HepG2 (cell line): ENCODE data around the gene PTPN12. TPM values are rescaled to one million over a fixed set of nuclear protein-coding genes. Genes with fewer than 3 reads are reported as not detected.
A peak's percentile ranks its signal among the peaks of the same experiment; 100 is the strongest.

ENCODE experiments used
- ATAC-seq: fragments of 200-7000 bp; cut with Tn5 transposase; 3 replicates; pipeline ENCODE4 v1.9.1; 2020; ENCODE audit warnings: mild to moderate bottlenecking, moderate library complexity
- BruUV-seq: library from RNA; stranded (reverse); fragments of 400-500 nt; replicated peaks from 2 replicates; lab custom pipeline; 2021; lab: Mats Ljungman, UMichigan
- CTCF ChIA-PET: fragments of 300-600 bp; formaldehyde crosslinking; extraction: SDS; loops from one replicate; lab custom pipeline; 2021; ENCODE audit warnings: low total read pairs, inconsistent platforms, low intra/inter-chr PET ratio; lab: Yijun Ruan, JAX
- POLR2A ChIA-PET: fragments of 350-600 bp; sonication (Branson Sonifier 250); formaldehyde crosslinking; loops from one replicate; lab custom pipeline; 2020; ENCODE audit warnings: antibody characterized with exemption, inconsistent platforms; lab: Yijun Ruan, JAX
- DNase-seq: peaks from one replicate; pipeline ENCODE4 v3.0.0-alpha.2; 2015; ENCODE audit warnings: low spot score
- FAIRE-seq: peaks from 3 replicates; lab custom pipeline; 2011; peaks lifted over from hg19 to GRCh38; lab: Jason Lieb, UNC
- H2AFZ ChIP-seq: one replicate; pipeline ENCODE4 v1.6.1; 2011; ENCODE audit warnings: low read length, inconsistent platforms
- H3K27ac ChIP-seq: fragments of 300-600 bp; 3 replicates; pipeline ENCODE4 v1.8.0; 2011; ENCODE audit warnings: mixed run types, mild to moderate bottlenecking, mixed read lengths, low read length, inconsistent platforms; ENCODE audit not compliant: insufficient read depth; ENCODE audit errors: extremely low read length
- H3K27me3 ChIP-seq, 2 experiments: fragments of 200-600 bp in 1 of 2; 2 replicates in 1 of 2; 3 replicates in 1 of 2; pipeline versions ENCODE4 v1.6.0 to v1.8.0; 2011; ENCODE audit warnings: low read length in 2 of 2, mild to moderate bottlenecking in 2 of 2, moderate library complexity in 2 of 2, inconsistent platforms in 1 of 2; ENCODE audit not compliant: insufficient read depth in 2 of 2, control insufficient read depth in 1 of 2
- H3K36me3 ChIP-seq, 2 experiments: fragments of 200-600 bp in 1 of 2; replicated peaks in 1 of 2; 2 replicates in 1 of 2; 3 replicates in 1 of 2; pipeline versions ENCODE4 v1.5.1 to v1.8.0; 2011; ENCODE audit warnings: low read length in 2 of 2, inconsistent platforms in 1 of 2; ENCODE audit not compliant: insufficient read depth in 2 of 2, control insufficient read depth in 1 of 2
- H3K4me1 ChIP-seq: 2 replicates; pipeline ENCODE4 v1.5.1; 2012; ENCODE audit warnings: low read length, inconsistent platforms; ENCODE audit not compliant: insufficient read depth
- H3K4me2 ChIP-seq: 2 replicates; pipeline ENCODE4 v1.6.0; 2011; ENCODE audit warnings: low read depth, low read length, inconsistent platforms
- H3K4me3 ChIP-seq, 3 experiments: fragments of 200-600 bp in 1 of 3; sonication (generic), shearing (Covaris generic) in 1 of 3; replicated peaks in 1 of 3; 2 replicates each; pipeline ENCODE4 v1.5.1; 2011 to 2016; ENCODE audit warnings: low read length in 3 of 3, inconsistent platforms in 2 of 3, low read depth in 2 of 3, mild to moderate bottlenecking in 2 of 3, control low read depth in 1 of 3, mixed read lengths in 1 of 3; ENCODE audit not compliant: insufficient read depth in 1 of 3
- H3K79me2 ChIP-seq: one replicate; pipeline ENCODE4 v1.6.1; 2011; ENCODE audit warnings: low read length, inconsistent platforms; ENCODE audit not compliant: insufficient read depth
- H3K9ac ChIP-seq: 2 replicates; pipeline ENCODE4 v1.6.0; 2011; ENCODE audit warnings: mild to moderate bottlenecking, low read depth, low read length, inconsistent platforms; ENCODE audit not compliant: insufficient read depth
- H3K9me3 ChIP-seq: 2 replicates; pipeline ENCODE4 v1.5.1; 2012; ENCODE audit warnings: mild to moderate bottlenecking, low read length
- H4K20me1 ChIP-seq: 2 replicates; pipeline ENCODE4 v1.6.0; 2011; ENCODE audit warnings: inconsistent platforms, mild to moderate bottlenecking, low read length, moderate library complexity; ENCODE audit not compliant: insufficient read depth
- ARID2 ChIP-seq: sonication (generic); formaldehyde crosslinking; IDR thresholded peaks from 2 replicates; pipeline ENCODE4 v1.8.1; 2022; ENCODE audit warnings: mild to moderate bottlenecking, missing genetic modification reagents, borderline replicate concordance
- MIER3 ChIP-seq: IDR thresholded peaks from 2 replicates; pipeline ENCODE4 v1.6.1; 2016; ENCODE audit warnings: missing compliant biosample characterization, borderline replicate concordance
- XRCC5 ChIP-seq: fragments of 200-400 bp; formaldehyde crosslinking; optimal IDR thresholded peaks from 2 replicates; pipeline ENCODE3; 2017; ENCODE audit warnings: mild to moderate bottlenecking, low read length
- ZC3H13 ChIP-seq: sonication (generic); formaldehyde crosslinking; IDR thresholded peaks from 2 replicates; pipeline ENCODE4 v1.8.1; 2023; ENCODE audit warnings: mild to moderate bottlenecking, missing genetic modification reagents, moderate library complexity
- WGBS: methylation state at CpG from one replicate; pipeline ENCODE4 v1.1.6; 2017; ENCODE audit warnings: low lambda C conversion rate; 5-methylcytosine and 5-hydroxymethylcytosine counted together
- in situ Hi-C: cut with HindIII; loops from 2 replicates; pipeline ENCODE4 v1.10.0; 2017; ENCODE audit warnings: low pct_unique_long_range_greater_than_20kb; ENCODE audit not compliant: extremely low pct_ligation_motif_present
- intact Hi-C: fragments of 100-400 bp; cut with micrococcal nuclease; formaldehyde crosslinking; loops from one replicate; pipeline ENCODE4 v1.10.0; 2022; ENCODE audit not compliant: unreplicated experiment
- polyA plus RNA-seq, 8 experiments: library from polyadenylated mRNA; depleted of rRNA in 3 of 8; stranded (reverse) in 7 of 8; unstranded in 1 of 8; fragments of >200 nt; fragmentation: Illumina TruSeq in 4 of 8; extraction: Trizol in 4 of 8; gene quantifications; 2 replicates each; pipeline versions ENCODE4 v1.2.1 to v1.2.3, GENCODE V29; 2011 to 2016; ENCODE audit warnings: low read depth in 4 of 8, missing spikeins in 1 of 8, mixed read lengths in 1 of 8; ENCODE audit not compliant: insufficient read depth in 1 of 8
- total RNA-seq, 5 experiments: library from RNA; depleted of rRNA; stranded (reverse); fragments of >200 nt; fragmentation: Illumina TruSeq; extraction: Trizol; gene quantifications; 2 replicates each; pipeline ENCODE4 v1.2.3, GENCODE V29; 2016; ENCODE audit warnings: low read depth in 1 of 5
- TF ChIP-seq, protein P1 (sequence below): sonication (generic); formaldehyde crosslinking; IDR thresholded peaks from 2 replicates; pipeline ENCODE4 v1.4.0; 2020; ENCODE audit warnings: missing genetic modification reagents

PTPN12 gene
- total and polyA plus RNA-seq, 2 of the 13 experiments (the other 11 are each of a cell fraction or from before 2014, with no cell fraction given) = 22.9 to 56.8 TPM

DNA sequence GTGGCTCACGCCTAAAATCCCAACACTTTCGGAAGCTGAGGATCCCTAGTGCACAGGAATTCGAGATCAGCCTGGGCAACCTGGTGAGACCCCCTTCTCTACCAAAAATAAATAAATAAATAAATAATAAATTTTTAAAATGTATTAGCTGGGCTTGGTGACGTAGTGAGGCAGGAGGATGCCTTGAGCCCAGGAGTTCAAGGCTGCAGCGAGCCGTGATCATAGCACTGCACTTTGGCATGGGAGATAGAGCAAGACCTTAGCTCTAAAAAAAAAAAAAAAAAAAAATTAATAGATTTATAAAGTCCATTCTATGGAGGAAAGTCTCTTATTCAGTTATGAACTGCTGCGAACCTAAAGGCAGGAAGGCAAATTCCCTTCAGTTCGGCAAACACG, 1.1 kb upstream of the PTPN12 start:
- H3K4me3 ChIP-seq = peak overlapping the region; percentile 84 to 95 (median 90)
- H3K4me1 ChIP-seq = peaks cover 36% of the 10 kb centered on the region
- FAIRE-seq = no peak
- H3K79me2 ChIP-seq = peaks cover 43% of the 10 kb centered on the region
- H2AFZ ChIP-seq = no peak overlapping the region
- DNase-seq = no peak
- ChIA-PET CTCF (no interaction called here), POLR2A (interaction anchor here (0.7 to 2.3 kb wide), 11 partner anchors 8 to 174 kb away, joined by 3 to 28 read pairs (median 3); partner anchors contain the start of gene GSAP)
- no peaks in the 10 kb centered on the region; a peak in 1 of 5 replicates for H3K27me3 ChIP-seq
- H3K9ac ChIP-seq = peak overlapping the region; percentile 81
- peak overlapping the region; percentile 97 for H3K4me2 ChIP-seq
- no peaks in the 10 kb centered on the region; a peak in 1 of 5 replicates for H3K36me3 ChIP-seq
- in situ Hi-C loops = loop anchor here (5.0 kb wide), 1 partner anchor 79 kb away; no protein-coding TSS in a partner anchor
- peak; percentile 3 for TF ChIP-seq XRCC5
- TF ChIP-seq, protein P1, sequence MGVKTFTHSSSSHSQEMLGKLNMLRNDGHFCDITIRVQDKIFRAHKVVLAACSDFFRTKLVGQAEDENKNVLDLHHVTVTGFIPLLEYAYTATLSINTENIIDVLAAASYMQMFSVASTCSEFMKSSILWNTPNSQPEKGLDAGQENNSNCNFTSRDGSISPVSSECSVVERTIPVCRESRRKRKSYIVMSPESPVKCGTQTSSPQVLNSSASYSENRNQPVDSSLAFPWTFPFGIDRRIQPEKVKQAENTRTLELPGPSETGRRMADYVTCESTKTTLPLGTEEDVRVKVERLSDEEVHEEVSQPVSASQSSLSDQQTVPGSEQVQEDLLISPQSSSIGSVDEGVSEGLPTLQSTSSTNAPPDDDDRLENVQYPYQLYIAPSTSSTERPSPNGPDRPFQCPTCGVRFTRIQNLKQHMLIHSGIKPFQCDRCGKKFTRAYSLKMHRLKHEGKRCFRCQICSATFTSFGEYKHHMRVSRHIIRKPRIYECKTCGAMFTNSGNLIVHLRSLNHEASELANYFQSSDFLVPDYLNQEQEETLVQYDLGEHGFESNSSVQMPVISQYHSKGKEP (CRISPR knock-in tag) = no peak
- no peak for TF ChIP-seq MIER3 (CRISPR knock-in tag)
- TF ChIP-seq ARID2 (CRISPR knock-in tag) = peak; percentile 64; the same call in 1 of the 2 replicates
- 0 out of 2 replicates have a peak, but pooled peaks have one; percentile 3 for TF ChIP-seq ZC3H13 (CRISPR knock-in tag)
- TF ChIP-seq, all 625 proteins: peak for 3
- no TSS peak for BruUV-seq
- Histone ChIP-seq H3K9me3 (no peaks in the 10 kb centered on the region), H3K27ac (peak overlapping the region; percentile 95), H4K20me1 (peaks cover 21% of the 10 kb centered on the region)
- no peak for ATAC-seq
- intact Hi-C loops = loop anchor here (5.0 kb wide), 2 partner anchors 59 to 119 kb away; partner anchors contain the start of gene GSAP
- 6% methylated on average over 9 of the region's 9 CpGs for WGBS
